C1 segment of cervical spinal cord (tissue), 14 donors: Measurements from ENCODE around the gene SPCS3.
A peak's percentile ranks its signal among the peaks of the same experiment; 100 is the strongest.
"Not testable (repeated sequence)": the region's sequence is repeated elsewhere in the genome, so short reads cannot be mapped to it uniquely, and the experiment has no call there.

Source experiments
- DNase-seq, 14 donors: peaks; one replicate each; lab custom pipeline; 2025; lab: John Stamatoyannopoulos, UW

SPCS3 gene

GRCh38 chr4:176319704-176320339 lies at the start of gene SPCS3:
Gene SPCS3, plus strand, starts transcription at chr4:176319966. Its CDS starts 111 bp downstream, at chr4:176320077.
- peak; percentile 56 to 97 (median 92) for DNase-seq

- no peak for DNase-seq
Measured at GRCh38 chr4:176270669-176271068, 49.1 kb upstream of the SPCS3 start.

- DNase-seq, result no peak
Measured at GRCh38 chr4:176271749-176272148, 48.0 kb upstream of the SPCS3 start.

GRCh38 chr4:176272799-176273198 lies 47.0 kb upstream of the SPCS3 start:
- no peak for DNase-seq

- DNase-seq, result no peak
Measured at GRCh38 chr4:176273736-176274135, 46.0 kb upstream of the SPCS3 start.

- DNase-seq, result no peak
Measured at GRCh38 chr4:176274441-176274840, 45.3 kb upstream of the SPCS3 start.

- no peak for DNase-seq
Measured at GRCh38 chr4:176276710-176277109, 43.1 kb upstream of the SPCS3 start.

- DNase-seq, result peak in 5 of 14 donors; percentile 1 to 16 (median 6)
Measured at GRCh38 chr4:176277162-176277904, 42.4 kb upstream of the SPCS3 start.

- DNase-seq, result not testable (repeated sequence)
Measured at GRCh38 chr4:176279560-176279959, 40.2 kb upstream of the SPCS3 start.

GRCh38 chr4:176286728-176287127 lies 33.0 kb upstream of the SPCS3 start:
- peak in 2 of 14 donors; percentile 2 to 89 for DNase-seq

- DNase-seq, result peak in 1 of 14 donors; percentile 72
Measured at GRCh38 chr4:176287546-176287945, 32.2 kb upstream of the SPCS3 start.

GRCh38 chr4:176288020-176288419 lies 31.7 kb upstream of the SPCS3 start:
- DNase-seq, result no peak

- no peak for DNase-seq
Measured at GRCh38 chr4:176289561-176289960, 30.2 kb upstream of the SPCS3 start.

- DNase-seq, result no peak
Measured at GRCh38 chr4:176290520-176290919, 29.2 kb upstream of the SPCS3 start.

GRCh38 chr4:176291748-176292147 lies 28.0 kb upstream of the SPCS3 start:
- DNase-seq, result no peak

GRCh38 chr4:176292920-176293319 lies 26.8 kb upstream of the SPCS3 start:
- DNase-seq, result no peak

GRCh38 chr4:176293660-176294059 lies 26.1 kb upstream of the SPCS3 start:
- no peak for DNase-seq

GRCh38 chr4:176295907-176296306 lies 23.9 kb upstream of the SPCS3 start:
- DNase-seq, result not testable (repeated sequence)

- DNase-seq, result no peak
Measured at GRCh38 chr4:176298664-176299063, 21.1 kb upstream of the SPCS3 start.

- no peak for DNase-seq
Measured at GRCh38 chr4:176300036-176300435, 19.7 kb upstream of the SPCS3 start.

GRCh38 chr4:176300565-176300964 lies 19.2 kb upstream of the SPCS3 start:
- DNase-seq, result no peak

GRCh38 chr4:176302283-176303275 lies 17.2 kb upstream of the SPCS3 start:
- no peak for DNase-seq
